ENCODE data around the gene ARHGEF6. TPM values are rescaled to one million over a fixed set of nuclear protein-coding genes. Genes with fewer than 3 reads are reported as not detected.

ARHGEF6 gene
- total and polyA plus RNA-seq, 8 donors, result 11.9 to 21.6 (median 19.2) TPM

- intact Hi-C loops (cut with DNase I), result no loop called here
Measured at GRCh38 chrX:136689436-136689835, 91.3 kb downstream of the ARHGEF6 start.

GRCh38 chrX:136687457-136687856, 93.3 kb downstream of the ARHGEF6 start:
- intact Hi-C loops (cut with DNase I), result no loop called here
- no peak for ATAC-seq

More at GRCh38 chrX:136689436-136689835, 91.3 kb downstream of the ARHGEF6 start:
- DNase-seq (no peak), ATAC-seq (no peak)
- H3K27me3 ChIP-seq, result no peaks in the 10 kb centered on the region
- H3K36me3 ChIP-seq, result peaks cover 0 to 23% of the 10 kb centered on the region in 2 donors
- H3K27ac ChIP-seq, result no peak overlapping the region
- H3K4me1 ChIP-seq, result no peaks in the 10 kb centered on the region
- TF ChIP-seq, protein P1, sequence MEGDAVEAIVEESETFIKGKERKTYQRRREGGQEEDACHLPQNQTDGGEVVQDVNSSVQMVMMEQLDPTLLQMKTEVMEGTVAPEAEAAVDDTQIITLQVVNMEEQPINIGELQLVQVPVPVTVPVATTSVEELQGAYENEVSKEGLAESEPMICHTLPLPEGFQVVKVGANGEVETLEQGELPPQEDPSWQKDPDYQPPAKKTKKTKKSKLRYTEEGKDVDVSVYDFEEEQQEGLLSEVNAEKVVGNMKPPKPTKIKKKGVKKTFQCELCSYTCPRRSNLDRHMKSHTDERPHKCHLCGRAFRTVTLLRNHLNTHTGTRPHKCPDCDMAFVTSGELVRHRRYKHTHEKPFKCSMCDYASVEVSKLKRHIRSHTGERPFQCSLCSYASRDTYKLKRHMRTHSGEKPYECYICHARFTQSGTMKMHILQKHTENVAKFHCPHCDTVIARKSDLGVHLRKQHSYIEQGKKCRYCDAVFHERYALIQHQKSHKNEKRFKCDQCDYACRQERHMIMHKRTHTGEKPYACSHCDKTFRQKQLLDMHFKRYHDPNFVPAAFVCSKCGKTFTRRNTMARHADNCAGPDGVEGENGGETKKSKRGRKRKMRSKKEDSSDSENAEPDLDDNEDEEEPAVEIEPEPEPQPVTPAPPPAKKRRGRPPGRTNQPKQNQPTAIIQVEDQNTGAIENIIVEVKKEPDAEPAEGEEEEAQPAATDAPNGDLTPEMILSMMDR (IDR thresholded peaks at IDR 0.05), result no peak
- H3K4me3 ChIP-seq, result no peak overlapping the region
- H3K9me3 ChIP-seq, result no peaks in the 10 kb centered on the region

GRCh38 chrX:136684120-136684519, 96.6 kb downstream of the ARHGEF6 start:
- Histone ChIP-seq H3K36me3 (peaks cover 0 to 39% of the 10 kb centered on the region in 2 donors), H3K4me1 (no peaks in the 10 kb centered on the region), H3K9me3 (no peaks in the 10 kb centered on the region), H3K27ac (no peak overlapping the region), H3K27me3 (no peaks in the 10 kb centered on the region), H3K4me3 (no peak overlapping the region)
- no peak for ATAC-seq
- DNase-seq, result no peak
- TF ChIP-seq, protein P1 (IDR thresholded peaks at IDR 0.05), result no peak
- intact Hi-C loops (cut with DNase I), result no loop called here

More at GRCh38 chrX:136687457-136687856, 93.3 kb downstream of the ARHGEF6 start:
- Histone ChIP-seq H3K27me3 (no peaks in the 10 kb centered on the region), H3K9me3 (no peaks in the 10 kb centered on the region), H3K4me3 (no peak overlapping the region), H3K27ac (no peak overlapping the region), H3K36me3 (peaks cover 0 to 35% of the 10 kb centered on the region in 2 donors), H3K4me1 (no peaks in the 10 kb centered on the region)
- DNase-seq, result no peak
- TF ChIP-seq, protein P1 (IDR thresholded peaks at IDR 0.05), result no peak

GRCh38 chrX:136679531-136679930, 101.2 kb downstream of the ARHGEF6 start:
- DNase-seq (no peak), ATAC-seq (no peak)
- Histone ChIP-seq H3K4me1 (no peaks in the 10 kb centered on the region), H3K9me3 (no peaks in the 10 kb centered on the region), H3K4me3 (no peak overlapping the region), H3K27ac (no peak overlapping the region), H3K27me3 (no peaks in the 10 kb centered on the region), H3K36me3 (peaks cover 0 to 35% of the 10 kb centered on the region in 2 donors)
- intact Hi-C loops (cut with DNase I), result no loop called here
- TF ChIP-seq, protein P1 (IDR thresholded peaks at IDR 0.05), result no peak

DNA sequence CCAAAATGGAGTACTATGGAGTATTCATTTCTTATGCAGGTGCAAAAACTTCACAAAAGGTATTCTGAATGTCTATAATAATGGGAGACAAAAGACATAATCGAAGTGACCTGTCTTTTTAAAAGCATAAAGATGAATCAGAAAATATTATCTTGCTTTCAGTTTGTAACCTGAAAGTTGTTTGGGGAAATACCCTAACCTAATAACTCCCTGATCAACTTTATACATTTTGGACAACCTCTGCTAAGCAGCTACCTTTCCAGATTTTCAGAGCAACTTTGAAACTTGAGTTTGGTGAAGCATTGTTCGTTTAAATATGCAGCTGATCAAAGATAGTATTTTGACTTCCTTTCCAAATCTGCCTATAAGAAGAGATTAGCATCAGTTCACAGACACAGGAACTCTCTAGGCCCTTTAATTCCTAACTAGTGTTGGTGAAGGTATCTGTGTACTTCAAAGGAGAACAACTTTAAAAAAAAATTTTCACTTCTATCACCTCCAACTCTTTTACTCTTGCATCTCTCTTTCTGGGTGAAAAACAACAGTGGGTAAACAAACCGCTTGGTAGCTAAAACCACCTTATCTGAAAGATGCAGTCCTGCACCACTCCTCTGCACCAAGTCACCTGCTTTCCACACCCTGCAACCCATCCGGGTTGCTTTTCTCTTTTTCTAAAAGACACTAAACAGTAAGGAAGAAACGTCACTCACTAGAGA, 106.3 kb downstream of the ARHGEF6 start:
- Histone ChIP-seq H3K4me1 (no peaks in the 10 kb centered on the region), H3K27ac (no peak overlapping the region), H3K4me3 (no peak overlapping the region), H3K9me3 (no peaks in the 10 kb centered on the region), H3K36me3 (peaks cover 0 to 20% of the 10 kb centered on the region in 2 donors), H3K27me3 (no peaks in the 10 kb centered on the region)
- ATAC-seq (no peak), DNase-seq (no peak)
- intact Hi-C loops (cut with DNase I), result no loop called here
- TF ChIP-seq, protein P1 (IDR thresholded peaks at IDR 0.05), result no peak

Measured in left lung (tissue), 10 donors.